MM.1S (cell line): ENCODE measurements around the gene MEIS2.

ENCODE experiments used
- EZH2phosphoT487 ChIP-seq: fragments of 300-600 bp; sonication (generic); IDR thresholded peaks from 2 replicates; pipeline ENCODE4 v1.6.1; 2018; ENCODE audit warnings: antibody characterized with exemption, low read length
- TF ChIP-seq, protein P1 (sequence below): fragments of 300-600 bp; sonication (generic); IDR thresholded peaks from 2 replicates; pipeline ENCODE4 v1.5.1; 2016; ENCODE audit warnings: antibody characterized with exemption, low read length, mixed read lengths

DNA sequence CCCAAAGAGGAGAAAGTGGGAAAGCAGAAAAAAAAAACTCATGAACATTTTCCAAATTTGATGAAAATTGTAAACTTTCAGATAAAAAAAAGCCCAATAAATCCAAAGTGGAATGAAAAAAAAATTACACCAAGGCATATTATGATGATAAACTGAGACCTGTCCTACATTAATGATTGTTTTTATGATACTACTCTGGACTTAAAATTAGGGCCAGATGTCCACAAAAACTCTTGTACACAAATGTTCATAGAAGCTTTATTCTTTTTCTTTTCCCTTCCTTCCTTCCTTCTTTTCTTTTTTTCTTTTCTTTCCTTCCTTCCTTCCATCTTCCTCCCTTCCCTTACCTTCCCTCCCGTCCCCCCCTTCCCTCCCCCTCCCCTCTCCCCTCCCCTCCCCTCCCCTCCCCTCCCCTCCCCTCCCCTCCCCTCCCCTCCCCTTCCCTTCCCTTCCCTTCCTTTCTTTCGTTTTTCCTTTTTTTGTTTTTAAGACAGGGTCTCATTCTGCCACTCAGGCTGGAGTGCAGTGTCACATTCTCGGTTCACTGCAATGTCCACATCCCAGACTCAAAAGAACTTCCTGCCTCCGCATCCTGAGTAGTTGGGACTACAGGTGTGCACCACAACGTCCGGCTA, 243.9 kb downstream of the MEIS2 start:
- TF ChIP-seq EZH2phosphoT487 = no peak
- TF ChIP-seq, protein P1, sequence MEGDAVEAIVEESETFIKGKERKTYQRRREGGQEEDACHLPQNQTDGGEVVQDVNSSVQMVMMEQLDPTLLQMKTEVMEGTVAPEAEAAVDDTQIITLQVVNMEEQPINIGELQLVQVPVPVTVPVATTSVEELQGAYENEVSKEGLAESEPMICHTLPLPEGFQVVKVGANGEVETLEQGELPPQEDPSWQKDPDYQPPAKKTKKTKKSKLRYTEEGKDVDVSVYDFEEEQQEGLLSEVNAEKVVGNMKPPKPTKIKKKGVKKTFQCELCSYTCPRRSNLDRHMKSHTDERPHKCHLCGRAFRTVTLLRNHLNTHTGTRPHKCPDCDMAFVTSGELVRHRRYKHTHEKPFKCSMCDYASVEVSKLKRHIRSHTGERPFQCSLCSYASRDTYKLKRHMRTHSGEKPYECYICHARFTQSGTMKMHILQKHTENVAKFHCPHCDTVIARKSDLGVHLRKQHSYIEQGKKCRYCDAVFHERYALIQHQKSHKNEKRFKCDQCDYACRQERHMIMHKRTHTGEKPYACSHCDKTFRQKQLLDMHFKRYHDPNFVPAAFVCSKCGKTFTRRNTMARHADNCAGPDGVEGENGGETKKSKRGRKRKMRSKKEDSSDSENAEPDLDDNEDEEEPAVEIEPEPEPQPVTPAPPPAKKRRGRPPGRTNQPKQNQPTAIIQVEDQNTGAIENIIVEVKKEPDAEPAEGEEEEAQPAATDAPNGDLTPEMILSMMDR = no peak
